ENCODE results near the gene ZNF692. TPM values are rescaled to one million over a fixed set of nuclear protein-coding genes. Genes with fewer than 3 reads are reported as not detected.
A peak's percentile ranks its signal among the peaks of the same experiment; 100 is the strongest.

Gene ZNF692
- total and polyA plus RNA-seq, 2 of the 13 experiments (the other 11 are each of a cell fraction or from before 2014, with no cell fraction given), result 27.3 to 45.8 TPM

GRCh38 chr1:248837781-248838356, 21.0 kb downstream of the ZNF692 start, which contains the start of gene ZNF672 (continued):
- TF ChIP-seq, protein P1, sequence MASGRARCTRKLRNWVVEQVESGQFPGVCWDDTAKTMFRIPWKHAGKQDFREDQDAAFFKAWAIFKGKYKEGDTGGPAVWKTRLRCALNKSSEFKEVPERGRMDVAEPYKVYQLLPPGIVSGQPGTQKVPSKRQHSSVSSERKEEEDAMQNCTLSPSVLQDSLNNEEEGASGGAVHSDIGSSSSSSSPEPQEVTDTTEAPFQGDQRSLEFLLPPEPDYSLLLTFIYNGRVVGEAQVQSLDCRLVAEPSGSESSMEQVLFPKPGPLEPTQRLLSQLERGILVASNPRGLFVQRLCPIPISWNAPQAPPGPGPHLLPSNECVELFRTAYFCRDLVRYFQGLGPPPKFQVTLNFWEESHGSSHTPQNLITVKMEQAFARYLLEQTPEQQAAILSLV (CRISPR knock-in tag; IDR thresholded peaks at IDR 0.05; ENCODE audit: borderline replicate concordance), result no peak
- TF ChIP-seq ZNF879 (CRISPR knock-in tag; IDR thresholded peaks at IDR 0.05) (no peak), ZNF121 (CRISPR knock-in tag; IDR thresholded peaks at IDR 0.05) (peak; percentile 33; the same call in 1 of the 2 replicates), E2F1 (CRISPR knock-in tag; IDR thresholded peaks at IDR 0.05) (peak; percentile 94), ZNF576 (CRISPR knock-in tag; IDR thresholded peaks at IDR 0.05) (no peak), CBX2 (IDR thresholded peaks at IDR 0.05; ENCODE audit: low read depth, low read length) (no peak), CBX2 (CRISPR knock-in tag; IDR thresholded peaks at IDR 0.05; ENCODE audit: low read depth) (no peak), WIZ (CRISPR knock-in tag; IDR thresholded peaks at IDR 0.05) (0 out of 2 replicates have a peak, but pooled peaks have one; percentile 17), THAP7 (CRISPR knock-in tag; IDR thresholded peaks at IDR 0.05) (no peak), ZNF337 (CRISPR knock-in tag; IDR thresholded peaks at IDR 0.05; ENCODE audit: borderline replicate concordance, low read depth) (no peak), ZNF850 (CRISPR knock-in tag; conservative IDR thresholded peaks at IDR 0.05) (no peak), ARID2 (CRISPR knock-in tag; IDR thresholded peaks at IDR 0.05; ENCODE audit: borderline replicate concordance) (no peak), ISX (CRISPR knock-in tag; conservative IDR thresholded peaks at IDR 0.05) (no peak), JUN (CRISPR knock-in tag; IDR thresholded peaks at IDR 0.05) (no peak), ZSCAN12 (CRISPR knock-in tag; IDR thresholded peaks at IDR 0.05) (no peak), NFAT5 (CRISPR knock-in tag; IDR thresholded peaks at IDR 0.05) (no peak), ZKSCAN5 (CRISPR knock-in tag; IDR thresholded peaks at IDR 0.05) (0 out of 2 replicates have a peak, but pooled peaks have one; percentile 40), NBN (conservative IDR thresholded peaks at IDR 0.05) (no peak), ETV6 (CRISPR knock-in tag; conservative IDR thresholded peaks at IDR 0.05) (no peak; the same call in 1 of the 2 replicates), ZNF143 (CRISPR knock-in tag; IDR thresholded peaks at IDR 0.05) (no peak), ZSCAN31 (CRISPR knock-in tag; IDR thresholded peaks at IDR 0.05; ENCODE audit: low read depth) (no peak), REXO4 (CRISPR knock-in tag; IDR thresholded peaks at IDR 0.05; ENCODE audit: borderline replicate concordance) (no peak), RFXANK (CRISPR knock-in tag; IDR thresholded peaks at IDR 0.05) (peak; percentile 99)

Data from HepG2 (cell line).